Measurements from ENCODE around the gene ZNF133. TPM values are rescaled to one million over a fixed set of nuclear protein-coding genes. Genes with fewer than 3 reads are reported as not detected.

The ZNF133 gene
- total RNA-seq, 1 donor from 2014 or later, result 16.7 TPM

GRCh38 chr20:18252597-18253451 lies 35.5 kb upstream of the ZNF133 start:
- Mint-ChIP-seq H3K9me3 (ENCODE audit: low read depth) (no peaks in the 10 kb centered on the region), H3K36me3 (ENCODE audit: low read depth) (no peaks in the 10 kb centered on the region), H3K4me1 (ENCODE audit: low read depth) (no peaks in the 10 kb centered on the region), H3K27me3 (ENCODE audit: low read depth) (peaks cover 24% of the 10 kb centered on the region), H3K27ac (ENCODE audit: unreplicated experiment) (no peak overlapping the region), H3K4me3 (ENCODE audit: unreplicated experiment) (no peak overlapping the region)
- no peak for DNase-seq (ENCODE audit: low spot score)
- no peak for TF ChIP-seq CTCF (IDR thresholded peaks at IDR 0.05)

GRCh38 chr20:18254615-18255014 lies 33.7 kb upstream of the ZNF133 start:
- Mint-ChIP-seq H3K4me3 (ENCODE audit: unreplicated experiment) (no peak overlapping the region), H3K27ac (ENCODE audit: unreplicated experiment) (no peak overlapping the region), H3K36me3 (ENCODE audit: low read depth) (no peaks in the 10 kb centered on the region), H3K4me1 (ENCODE audit: low read depth) (no peaks in the 10 kb centered on the region), H3K27me3 (ENCODE audit: low read depth) (peaks cover 24% of the 10 kb centered on the region), H3K9me3 (ENCODE audit: low read depth) (no peaks in the 10 kb centered on the region)
- DNase-seq (ENCODE audit: low spot score), result no peak
- no peak for TF ChIP-seq CTCF (IDR thresholded peaks at IDR 0.05)

- Mint-ChIP-seq H3K4me3 (ENCODE audit: unreplicated experiment) (no peak overlapping the region), H3K4me1 (ENCODE audit: low read depth) (no peaks in the 10 kb centered on the region), H3K27me3 (ENCODE audit: low read depth) (peaks cover 23% of the 10 kb centered on the region), H3K27ac (ENCODE audit: unreplicated experiment) (no peak overlapping the region), H3K9me3 (ENCODE audit: low read depth) (no peaks in the 10 kb centered on the region), H3K36me3 (ENCODE audit: low read depth) (no peaks in the 10 kb centered on the region)
- no peak for TF ChIP-seq CTCF (IDR thresholded peaks at IDR 0.05)
- no peak for DNase-seq (ENCODE audit: low spot score)
Observed at GRCh38 chr20:18255526-18255925, 32.8 kb upstream of the ZNF133 start.

- Mint-ChIP-seq H3K27me3 (ENCODE audit: low read depth) (peaks cover 23% of the 10 kb centered on the region), H3K27ac (ENCODE audit: unreplicated experiment) (no peak overlapping the region), H3K4me1 (ENCODE audit: low read depth) (no peaks in the 10 kb centered on the region), H3K4me3 (ENCODE audit: unreplicated experiment) (no peak overlapping the region), H3K9me3 (ENCODE audit: low read depth) (no peaks in the 10 kb centered on the region), H3K36me3 (ENCODE audit: low read depth) (no peaks in the 10 kb centered on the region)
- no peak for DNase-seq (ENCODE audit: low spot score)
- TF ChIP-seq CTCF (IDR thresholded peaks at IDR 0.05), result no peak
Observed at GRCh38 chr20:18256440-18257090, 31.8 kb upstream of the ZNF133 start.

GRCh38 chr20:18258126-18258860 lies 30.0 kb upstream of the ZNF133 start:
- Mint-ChIP-seq H3K4me3 (ENCODE audit: unreplicated experiment) (no peak overlapping the region), H3K36me3 (ENCODE audit: low read depth) (no peaks in the 10 kb centered on the region), H3K27ac (ENCODE audit: unreplicated experiment) (no peak overlapping the region), H3K9me3 (ENCODE audit: low read depth) (no peaks in the 10 kb centered on the region), H3K27me3 (ENCODE audit: low read depth) (peaks cover 26% of the 10 kb centered on the region), H3K4me1 (ENCODE audit: low read depth) (peaks cover under 1% of the 10 kb centered on the region)
- TF ChIP-seq CTCF (IDR thresholded peaks at IDR 0.05), result no peak
- no peak for DNase-seq (ENCODE audit: low spot score)

Measured in chondrocyte (in vitro differentiated cells).